Ishikawa (cell line): ENCODE data around the gene DENND5B.

Experiments
- CEBPB ChIP-seq: IDR thresholded peaks from 2 replicates; pipeline ENCODE4 v1.6.1; 2012
- EP300 ChIP-seq: IDR thresholded peaks from 2 replicates; pipeline ENCODE4 v1.6.1; 2012; ENCODE audit warnings: borderline replicate concordance
- FOXM1 ChIP-seq: IDR thresholded peaks from 2 replicates; pipeline ENCODE4 v1.6.1; 2012; ENCODE audit warnings: low read depth, borderline replicate concordance
- RAD21 ChIP-seq: IDR thresholded peaks from 2 replicates; pipeline ENCODE4 v1.6.1; 2012; ENCODE audit warnings: low read depth
- TAF1 ChIP-seq: IDR thresholded peaks from 2 replicates; pipeline ENCODE4 v1.6.1; 2012; ENCODE audit warnings: low read depth, mild to moderate bottlenecking
- TCF12 ChIP-seq: IDR thresholded peaks from 2 replicates; pipeline ENCODE4 v1.6.1; 2012; ENCODE audit warnings: low read depth
- YY1 ChIP-seq: IDR thresholded peaks from 2 replicates; pipeline ENCODE4 v1.6.1; 2012; ENCODE audit warnings: low read depth
- TF ChIP-seq, protein P1 (sequence below): IDR thresholded peaks from 2 replicates; pipeline ENCODE4 v1.6.1; 2012; ENCODE audit warnings: low read depth, mild to moderate bottlenecking
- TF ChIP-seq, protein P2 (sequence below): IDR thresholded peaks from 2 replicates; pipeline ENCODE4 v1.6.1; 2012
- TF ChIP-seq, protein P3 (sequence below): IDR thresholded peaks from 2 replicates; pipeline ENCODE4 v1.6.1; 2012

- TF ChIP-seq FOXM1 (no peak), TCF12 (no peak), EP300 (no peak), TAF1 (no peak), YY1 (no peak), CEBPB (no peak), RAD21 (no peak)
- TF ChIP-seq, protein P1, sequence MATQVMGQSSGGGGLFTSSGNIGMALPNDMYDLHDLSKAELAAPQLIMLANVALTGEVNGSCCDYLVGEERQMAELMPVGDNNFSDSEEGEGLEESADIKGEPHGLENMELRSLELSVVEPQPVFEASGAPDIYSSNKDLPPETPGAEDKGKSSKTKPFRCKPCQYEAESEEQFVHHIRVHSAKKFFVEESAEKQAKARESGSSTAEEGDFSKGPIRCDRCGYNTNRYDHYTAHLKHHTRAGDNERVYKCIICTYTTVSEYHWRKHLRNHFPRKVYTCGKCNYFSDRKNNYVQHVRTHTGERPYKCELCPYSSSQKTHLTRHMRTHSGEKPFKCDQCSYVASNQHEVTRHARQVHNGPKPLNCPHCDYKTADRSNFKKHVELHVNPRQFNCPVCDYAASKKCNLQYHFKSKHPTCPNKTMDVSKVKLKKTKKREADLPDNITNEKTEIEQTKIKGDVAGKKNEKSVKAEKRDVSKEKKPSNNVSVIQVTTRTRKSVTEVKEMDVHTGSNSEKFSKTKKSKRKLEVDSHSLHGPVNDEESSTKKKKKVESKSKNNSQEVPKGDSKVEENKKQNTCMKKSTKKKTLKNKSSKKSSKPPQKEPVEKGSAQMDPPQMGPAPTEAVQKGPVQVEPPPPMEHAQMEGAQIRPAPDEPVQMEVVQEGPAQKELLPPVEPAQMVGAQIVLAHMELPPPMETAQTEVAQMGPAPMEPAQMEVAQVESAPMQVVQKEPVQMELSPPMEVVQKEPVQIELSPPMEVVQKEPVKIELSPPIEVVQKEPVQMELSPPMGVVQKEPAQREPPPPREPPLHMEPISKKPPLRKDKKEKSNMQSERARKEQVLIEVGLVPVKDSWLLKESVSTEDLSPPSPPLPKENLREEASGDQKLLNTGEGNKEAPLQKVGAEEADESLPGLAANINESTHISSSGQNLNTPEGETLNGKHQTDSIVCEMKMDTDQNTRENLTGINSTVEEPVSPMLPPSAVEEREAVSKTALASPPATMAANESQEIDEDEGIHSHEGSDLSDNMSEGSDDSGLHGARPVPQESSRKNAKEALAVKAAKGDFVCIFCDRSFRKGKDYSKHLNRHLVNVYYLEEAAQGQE: no peak
- TF ChIP-seq, protein P2, sequence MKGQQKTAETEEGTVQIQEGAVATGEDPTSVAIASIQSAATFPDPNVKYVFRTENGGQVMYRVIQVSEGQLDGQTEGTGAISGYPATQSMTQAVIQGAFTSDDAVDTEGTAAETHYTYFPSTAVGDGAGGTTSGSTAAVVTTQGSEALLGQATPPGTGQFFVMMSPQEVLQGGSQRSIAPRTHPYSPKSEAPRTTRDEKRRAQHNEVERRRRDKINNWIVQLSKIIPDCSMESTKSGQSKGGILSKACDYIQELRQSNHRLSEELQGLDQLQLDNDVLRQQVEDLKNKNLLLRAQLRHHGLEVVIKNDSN: no peak
- TF ChIP-seq, protein P3, sequence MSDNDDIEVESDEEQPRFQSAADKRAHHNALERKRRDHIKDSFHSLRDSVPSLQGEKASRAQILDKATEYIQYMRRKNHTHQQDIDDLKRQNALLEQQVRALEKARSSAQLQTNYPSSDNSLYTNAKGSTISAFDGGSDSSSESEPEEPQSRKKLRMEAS: no peak
Measured at GRCh38 chr12:31370531-31371255, 220.2 kb downstream of the DENND5B start.
